Activated T-cell treated with anti-CD3 and anti-CD28 coated beads for 24 hours (primary cell): Measurements from ENCODE around the gene ERBB4.

Experiments used
- DNase-seq: peaks from one replicate; pipeline ENCODE4 v3.0.0-alpha.2; 2020; ENCODE audit warnings: low read depth

ERBB4 gene

DNA sequence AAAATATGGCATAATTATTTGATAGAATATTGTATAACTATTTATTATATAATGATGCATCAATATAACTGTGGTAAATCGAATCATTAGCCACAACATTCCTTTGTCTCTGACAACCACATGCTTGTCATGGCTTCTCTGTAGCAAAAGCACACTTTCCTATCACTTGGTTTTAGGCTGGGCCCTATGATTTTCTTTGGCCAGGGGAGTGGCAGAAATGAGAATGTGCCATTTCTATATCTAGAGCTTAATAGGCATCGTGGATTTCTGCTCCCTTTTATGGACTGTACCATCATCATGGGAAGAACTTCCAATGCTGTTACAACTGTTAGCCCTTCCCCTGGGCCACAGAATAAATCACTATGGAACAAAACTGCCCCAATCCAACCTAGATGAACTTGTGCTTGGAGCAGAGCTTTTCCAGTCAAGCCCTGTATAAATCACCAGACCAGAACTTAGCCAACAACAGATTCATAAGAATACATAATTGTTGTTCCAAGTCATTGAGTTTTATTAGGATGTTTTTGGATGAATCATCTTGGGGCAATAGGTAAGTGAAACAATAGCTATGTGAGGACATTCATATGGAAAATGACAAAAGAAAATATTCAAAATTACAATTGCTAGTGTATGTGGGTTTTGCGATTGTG is 715.8 kb downstream of the ERBB4 start:
- no peak for DNase-seq

DNA sequence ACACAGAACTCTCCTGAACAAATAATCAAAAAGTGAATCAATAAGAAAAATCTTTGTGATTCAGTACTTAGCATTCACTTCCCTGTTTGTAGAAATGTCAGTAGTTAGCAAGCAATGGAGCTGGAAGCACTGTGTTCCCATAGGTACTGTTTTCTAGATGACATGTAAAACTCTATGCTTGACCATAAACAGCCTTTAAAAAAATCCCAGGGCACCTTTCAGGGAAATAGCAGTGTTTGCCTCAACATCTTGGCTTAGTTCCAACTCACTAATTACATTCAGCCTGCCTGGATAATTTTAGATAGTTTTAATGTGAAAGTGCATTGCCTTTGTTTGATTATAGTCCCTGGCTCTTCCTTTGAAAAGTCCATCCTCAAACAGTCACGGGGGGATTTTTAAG is 721.8 kb downstream of the ERBB4 start:
- no peak for DNase-seq

DNA sequence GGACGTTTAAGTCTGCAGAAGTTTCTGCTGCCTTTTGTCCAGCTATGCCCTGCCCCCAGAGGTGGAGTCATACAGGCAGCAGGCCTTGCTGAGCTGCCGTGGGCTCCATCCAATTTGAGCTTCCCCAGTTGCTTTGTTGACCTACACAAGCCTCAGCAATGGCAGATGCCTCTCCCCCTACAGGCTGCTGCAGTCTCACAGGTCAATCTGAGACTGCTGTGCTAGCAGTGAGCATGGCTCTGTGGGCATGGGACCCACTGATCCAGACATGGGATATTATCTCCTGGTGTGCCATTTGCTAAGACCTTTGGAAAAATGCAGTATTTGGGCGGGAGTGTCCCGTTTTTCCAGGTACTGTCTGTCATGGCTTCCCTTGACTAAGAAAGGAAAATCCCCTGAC is 726.0 kb downstream of the ERBB4 start:
- DNase-seq: no peak

- DNase-seq: no peak
Measured at GRCh38 chr2:211802666-211803065, 735.9 kb downstream of the ERBB4 start.

DNA sequence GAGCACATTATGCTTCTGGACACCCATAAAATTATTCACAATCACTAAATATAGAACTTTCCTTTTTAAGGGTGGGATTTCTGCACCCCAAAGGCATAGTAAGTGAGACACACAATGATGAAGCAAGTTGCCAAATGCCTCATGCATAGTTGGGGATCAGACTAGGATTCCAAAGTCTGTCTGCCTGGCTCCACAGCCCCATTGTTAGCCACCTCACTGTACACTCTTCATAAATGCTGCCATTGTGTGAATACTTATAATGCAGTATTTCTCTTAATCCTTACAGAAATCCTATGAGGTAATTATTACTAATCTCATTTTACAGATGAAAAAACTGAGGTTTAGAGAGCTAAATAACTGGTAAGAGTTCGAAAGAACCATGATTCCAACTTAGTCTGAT is 738.6 kb downstream of the ERBB4 start:
- no peak for DNase-seq

- DNase-seq: no peak
Measured at GRCh38 chr2:211798868-211799267, 739.7 kb downstream of the ERBB4 start.

DNA sequence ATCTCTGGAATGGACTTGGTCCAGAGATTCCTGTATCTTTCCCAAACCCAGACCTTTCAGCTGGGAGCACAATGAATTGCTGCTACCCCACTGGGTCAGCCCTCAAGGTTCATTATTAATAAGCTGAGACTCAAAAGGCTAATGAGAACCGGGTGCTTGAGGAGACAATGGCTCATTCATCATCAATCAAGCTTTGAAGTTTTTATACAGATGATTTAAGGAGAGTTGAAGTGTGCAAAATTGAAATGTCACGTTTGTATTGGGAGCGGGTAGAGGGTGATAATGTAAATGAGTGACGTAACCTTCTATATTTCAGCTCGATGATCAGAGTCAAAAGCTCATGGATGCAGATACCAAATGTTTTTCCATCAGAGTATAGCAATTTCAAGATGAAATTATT is 744.9 kb downstream of the ERBB4 start:
- DNase-seq: no peak

DNA sequence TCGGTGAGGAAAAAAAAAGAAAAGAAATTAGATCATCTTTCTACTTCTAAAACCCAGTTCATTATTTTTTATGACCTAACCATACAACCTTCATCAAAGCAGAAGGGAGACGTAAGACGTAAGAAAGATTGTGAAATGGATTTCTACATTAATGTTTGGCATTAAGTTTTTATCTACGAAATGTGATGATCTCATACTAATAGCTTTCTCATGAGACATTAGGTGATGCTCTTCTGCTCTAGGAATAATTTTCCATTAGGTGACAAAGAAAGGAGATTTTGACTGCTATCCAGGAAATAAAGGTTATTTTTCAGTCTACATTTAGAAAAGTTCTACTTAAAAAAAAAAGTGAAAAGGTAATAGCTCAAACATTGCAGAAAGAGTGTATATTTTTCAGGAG is 748.6 kb downstream of the ERBB4 start:
- DNase-seq: no peak

- DNase-seq: no peak
Measured at GRCh38 chr2:211766689-211767088, 771.9 kb downstream of the ERBB4 start.

DNA sequence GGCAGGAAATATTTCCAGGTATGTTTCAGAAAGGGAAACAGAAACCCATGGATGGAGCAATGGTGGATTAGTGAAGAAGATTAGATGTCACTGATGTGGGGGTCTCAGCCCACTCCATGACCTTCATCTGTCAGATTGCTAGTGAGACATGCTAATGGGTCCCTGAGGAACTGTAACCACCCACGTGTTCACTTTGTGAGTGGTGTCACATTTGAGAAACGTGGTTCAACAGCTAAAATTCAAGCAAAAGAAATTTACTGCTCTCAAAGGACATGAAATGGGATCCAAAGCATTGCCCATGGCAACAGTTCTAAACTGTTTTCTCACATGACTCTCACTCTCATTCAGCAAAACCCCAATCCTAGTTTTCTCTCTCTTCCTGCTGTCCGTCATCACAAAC is 776.1 kb downstream of the ERBB4 start:
- DNase-seq: no peak

DNA sequence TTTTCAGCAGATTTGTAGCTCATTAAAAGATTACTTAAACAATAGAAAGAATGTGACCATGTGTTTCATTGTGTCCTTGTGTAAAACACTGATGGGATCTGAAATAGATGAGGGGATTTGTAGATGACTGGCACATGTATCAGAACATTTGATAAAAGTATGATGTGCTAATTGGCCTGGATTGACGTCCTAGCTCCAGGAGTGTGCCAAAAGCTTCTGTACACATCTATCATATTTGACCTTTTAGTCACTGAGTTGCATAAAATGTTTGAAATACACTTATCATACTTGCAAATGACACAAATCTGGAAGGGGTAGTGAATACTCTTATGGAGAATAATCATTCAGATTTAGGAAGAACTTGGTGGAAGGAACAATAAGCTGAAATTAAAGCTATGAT is 778.5 kb downstream of the ERBB4 start:
- DNase-seq: no peak

- DNase-seq: no peak
Measured at GRCh38 chr2:211756266-211756665, 782.3 kb downstream of the ERBB4 start.

- DNase-seq: no peak
Measured at GRCh38 chr2:211755187-211755586, 783.4 kb downstream of the ERBB4 start.

GRCh38 chr2:211751848-211752247 is 786.8 kb downstream of the ERBB4 start:
- no peak for DNase-seq

- no peak for DNase-seq
Measured at GRCh38 chr2:211748339-211748738, 790.3 kb downstream of the ERBB4 start.

- DNase-seq: no peak
Measured at GRCh38 chr2:211745295-211746097, 793.1 kb downstream of the ERBB4 start.

DNA sequence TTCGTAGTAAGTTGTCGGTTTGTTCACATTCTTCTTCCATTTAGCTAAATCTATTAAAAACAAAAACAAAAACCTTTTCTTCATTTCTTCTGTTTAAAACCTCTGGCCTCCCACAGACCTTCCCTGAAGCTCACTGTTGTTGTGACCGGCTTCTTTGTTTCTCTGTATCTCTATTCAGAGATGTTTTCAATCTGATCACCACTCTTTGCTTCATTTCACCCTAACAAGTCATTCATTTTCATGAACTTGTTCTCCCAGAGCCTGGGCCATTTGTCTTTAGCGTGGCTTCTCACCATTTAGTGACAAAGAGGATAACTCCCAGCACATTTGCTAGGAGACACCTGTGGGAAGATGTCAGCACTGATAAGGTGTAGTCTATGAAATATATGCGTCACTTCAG is 794.2 kb downstream of the ERBB4 start:
- DNase-seq: no peak

GRCh38 chr2:211741966-211742365 is 796.6 kb downstream of the ERBB4 start:
- no peak for DNase-seq

DNA sequence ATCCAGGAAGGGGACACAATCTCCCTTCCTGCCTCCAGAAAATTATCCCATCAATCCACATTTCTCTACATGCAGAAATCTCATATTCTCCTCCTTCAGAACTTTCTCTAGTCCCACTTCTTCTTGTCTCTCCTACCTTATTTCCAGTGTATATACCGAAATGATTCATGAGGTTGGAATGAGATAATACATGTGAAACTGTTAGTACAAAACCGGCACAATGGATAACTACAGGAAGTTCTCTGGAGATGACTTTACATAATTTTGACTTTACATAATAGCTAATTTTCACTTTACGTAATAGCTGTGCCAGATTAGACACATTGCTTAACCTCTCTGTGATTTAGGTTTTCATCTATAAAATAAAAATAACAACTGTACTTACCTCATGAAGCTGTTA is 801.3 kb downstream of the ERBB4 start:
- DNase-seq: no peak

GRCh38 chr2:211730215-211730614 is 808.4 kb downstream of the ERBB4 start:
- no peak for DNase-seq

DNA sequence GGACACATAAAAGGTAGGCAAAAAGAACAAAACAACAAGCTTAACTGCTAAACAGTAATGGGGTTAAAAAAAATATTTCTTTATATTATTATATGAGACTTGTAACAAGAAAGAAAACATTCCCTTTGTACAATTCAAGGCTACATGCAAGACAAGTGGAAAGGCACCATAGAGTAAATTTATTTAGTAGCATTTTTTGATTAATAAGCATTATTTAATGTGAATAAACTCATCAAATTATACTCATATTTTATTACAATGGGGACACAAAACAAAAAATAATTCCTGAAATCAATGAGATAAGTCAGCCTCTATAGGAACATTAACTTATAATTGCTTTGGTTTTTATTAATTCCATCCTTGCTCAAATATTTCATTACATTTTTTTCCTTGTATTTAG is 809.2 kb downstream of the ERBB4 start:
- no peak for DNase-seq

GRCh38 chr2:211724933-211725332 is 813.7 kb downstream of the ERBB4 start:
- no peak for DNase-seq

- DNase-seq: no peak
Measured at GRCh38 chr2:211723398-211723797, 815.2 kb downstream of the ERBB4 start.

- no peak for DNase-seq
Measured at GRCh38 chr2:211722928-211723327, 815.7 kb downstream of the ERBB4 start.
